ENCODE measurements around the gene EDRF1.

- TF ChIP-seq CTCF (IDR thresholded peaks at IDR 0.05 in 2 of 3, conservative IDR thresholded peaks at IDR 0.05 in 1 of 3; ENCODE audit: control insufficient read depth in 2 of 3, extremely low read depth in 1 of 3, insufficient read depth in 1 of 3, low read depth in 3 of 3, low read length in 3 of 3) = no peak
- no peak for TF ChIP-seq CHD2 (IDR thresholded peaks at IDR 0.05; ENCODE audit: borderline replicate concordance, low read depth, low read length)
- TF ChIP-seq MLLT1 (IDR thresholded peaks at IDR 0.05) = no peak
These were observed 40.1 kb upstream of the EDRF1 start for GRCh38 chr10:125679436-125679835.

Measured in GM12878 (cell line).